Brain microvascular endothelial cell (primary cell): ENCODE measurements around the gene CYS1.

Source experiments
- DNase-seq: peaks from one replicate; pipeline ENCODE4 v3.0.0-alpha.2; 2020
- H3K27ac ChIP-seq: fragments of 250-450 bp; sonication (Bioruptor Pico); 2 replicates; pipeline ENCODE4 v1.5.1; 2020; ENCODE audit warnings: mild to moderate bottlenecking, moderate library complexity
- H3K27me3 ChIP-seq: fragments of 250-450 bp; sonication (Bioruptor Pico); replicated peaks from 2 replicates; pipeline ENCODE4 v1.5.1; 2020; ENCODE audit warnings: mild to moderate bottlenecking
- H3K36me3 ChIP-seq: fragments of 250-450 bp; sonication (Bioruptor Pico); replicated peaks from 2 replicates; pipeline ENCODE4 v1.5.1; 2020; ENCODE audit warnings: mild to moderate bottlenecking
- H3K4me3 ChIP-seq: 2 replicates; pipeline ENCODE4 v1.5.1; 2011; ENCODE audit warnings: low read depth, mild to moderate bottlenecking, control low read depth, low read length, moderate library complexity
- in situ Hi-C: cut with HindIII; loops from 2 replicates; pipeline ENCODE4 v1.10.0; 2017; ENCODE audit warnings: low sequenced_read_pairs, low pct_ligation_motif_present
- TF ChIP-seq, protein P1 (sequence below): IDR thresholded peaks from 2 replicates; pipeline ENCODE4 v1.5.1; 2011; ENCODE audit warnings: low read depth, mild to moderate bottlenecking, moderate library complexity, low read length, control low read depth, inconsistent platforms; ENCODE audit errors: missing control alignments

CYS1 gene

DNA sequence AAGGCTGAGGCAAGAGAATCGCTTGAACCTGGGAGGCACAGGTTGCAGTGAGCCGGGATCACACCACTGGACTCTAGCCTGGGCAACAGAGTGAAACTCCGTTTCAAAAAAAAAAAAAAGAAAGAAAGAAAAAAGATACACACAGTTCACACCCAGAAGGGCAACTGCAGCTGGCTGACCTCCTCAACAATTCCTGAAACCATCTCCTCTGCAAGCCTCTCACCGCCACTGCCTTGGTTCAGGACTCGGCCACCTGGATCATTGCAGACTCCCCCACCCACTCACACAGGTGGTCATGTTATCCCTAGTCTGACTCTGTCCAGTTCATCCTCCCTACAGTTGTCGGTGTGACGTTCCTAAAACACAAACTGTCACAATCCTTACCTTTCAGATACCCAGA, 2.2 kb downstream of the CYS1 start:
- in situ Hi-C loops: no loop called here
- TF ChIP-seq, protein P1, sequence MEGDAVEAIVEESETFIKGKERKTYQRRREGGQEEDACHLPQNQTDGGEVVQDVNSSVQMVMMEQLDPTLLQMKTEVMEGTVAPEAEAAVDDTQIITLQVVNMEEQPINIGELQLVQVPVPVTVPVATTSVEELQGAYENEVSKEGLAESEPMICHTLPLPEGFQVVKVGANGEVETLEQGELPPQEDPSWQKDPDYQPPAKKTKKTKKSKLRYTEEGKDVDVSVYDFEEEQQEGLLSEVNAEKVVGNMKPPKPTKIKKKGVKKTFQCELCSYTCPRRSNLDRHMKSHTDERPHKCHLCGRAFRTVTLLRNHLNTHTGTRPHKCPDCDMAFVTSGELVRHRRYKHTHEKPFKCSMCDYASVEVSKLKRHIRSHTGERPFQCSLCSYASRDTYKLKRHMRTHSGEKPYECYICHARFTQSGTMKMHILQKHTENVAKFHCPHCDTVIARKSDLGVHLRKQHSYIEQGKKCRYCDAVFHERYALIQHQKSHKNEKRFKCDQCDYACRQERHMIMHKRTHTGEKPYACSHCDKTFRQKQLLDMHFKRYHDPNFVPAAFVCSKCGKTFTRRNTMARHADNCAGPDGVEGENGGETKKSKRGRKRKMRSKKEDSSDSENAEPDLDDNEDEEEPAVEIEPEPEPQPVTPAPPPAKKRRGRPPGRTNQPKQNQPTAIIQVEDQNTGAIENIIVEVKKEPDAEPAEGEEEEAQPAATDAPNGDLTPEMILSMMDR: no peak
- no peak overlapping the region for H3K27ac ChIP-seq
- H3K36me3 ChIP-seq: no peaks in the 10 kb centered on the region
- H3K27me3 ChIP-seq: peaks cover 41% of the 10 kb centered on the region
- no peak for DNase-seq
- H3K4me3 ChIP-seq: no peak overlapping the region

DNA sequence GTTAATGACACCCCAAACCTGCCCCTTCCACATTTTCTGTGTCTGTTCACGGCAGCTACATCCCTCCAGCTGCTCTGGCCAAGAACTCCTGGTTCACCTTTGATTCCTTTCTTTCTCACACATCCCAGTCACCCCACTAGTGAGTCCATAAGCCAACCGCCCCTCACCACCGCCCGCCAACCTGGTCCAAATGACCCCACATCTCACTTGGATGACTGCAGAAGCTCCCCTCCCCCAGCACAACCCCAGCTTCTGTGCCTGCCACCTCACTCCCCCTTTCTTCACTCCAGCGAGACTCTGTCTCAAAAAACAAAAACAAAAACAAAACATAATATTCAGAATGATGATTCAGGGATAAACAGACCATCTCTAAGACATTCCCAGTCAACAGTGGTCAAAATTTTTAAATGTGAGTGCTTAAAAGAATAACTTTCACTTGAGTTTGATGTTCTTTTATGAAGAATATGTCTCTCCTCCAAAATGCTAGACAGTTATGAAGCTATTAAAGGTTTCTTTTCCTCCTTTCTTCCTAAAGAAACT, 3.2 kb downstream of the CYS1 start:
- Histone ChIP-seq H3K27ac (no peak overlapping the region), H3K36me3 (no peaks in the 10 kb centered on the region), H3K4me3 (no peak overlapping the region), H3K27me3 (peaks cover 35% of the 10 kb centered on the region)
- TF ChIP-seq, protein P1: no peak
- no peak for DNase-seq
- in situ Hi-C loops: no loop called here

DNA sequence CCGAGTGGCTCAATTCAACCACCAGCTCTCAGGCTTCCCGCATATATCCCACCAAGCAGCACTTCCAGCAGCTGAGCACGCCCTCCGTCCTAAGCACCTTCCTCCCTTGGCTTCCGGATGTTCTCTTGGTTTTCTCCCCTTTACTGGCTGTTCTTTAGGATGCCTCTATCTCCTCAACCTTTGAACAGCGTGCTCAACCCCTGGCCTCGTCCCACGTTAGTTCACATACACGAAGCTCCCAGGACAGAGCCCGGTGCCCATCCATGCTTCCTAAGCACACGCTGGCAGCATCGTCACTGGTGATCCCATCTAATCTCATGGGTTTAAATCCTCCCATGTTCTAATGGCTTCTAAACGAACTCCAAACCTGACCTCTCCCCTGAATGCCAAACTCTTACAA, 3.7 kb downstream of the CYS1 start:
- H3K36me3 ChIP-seq: no peaks in the 10 kb centered on the region
- in situ Hi-C loops: no loop called here
- H3K27me3 ChIP-seq: peaks cover 35% of the 10 kb centered on the region

DNA sequence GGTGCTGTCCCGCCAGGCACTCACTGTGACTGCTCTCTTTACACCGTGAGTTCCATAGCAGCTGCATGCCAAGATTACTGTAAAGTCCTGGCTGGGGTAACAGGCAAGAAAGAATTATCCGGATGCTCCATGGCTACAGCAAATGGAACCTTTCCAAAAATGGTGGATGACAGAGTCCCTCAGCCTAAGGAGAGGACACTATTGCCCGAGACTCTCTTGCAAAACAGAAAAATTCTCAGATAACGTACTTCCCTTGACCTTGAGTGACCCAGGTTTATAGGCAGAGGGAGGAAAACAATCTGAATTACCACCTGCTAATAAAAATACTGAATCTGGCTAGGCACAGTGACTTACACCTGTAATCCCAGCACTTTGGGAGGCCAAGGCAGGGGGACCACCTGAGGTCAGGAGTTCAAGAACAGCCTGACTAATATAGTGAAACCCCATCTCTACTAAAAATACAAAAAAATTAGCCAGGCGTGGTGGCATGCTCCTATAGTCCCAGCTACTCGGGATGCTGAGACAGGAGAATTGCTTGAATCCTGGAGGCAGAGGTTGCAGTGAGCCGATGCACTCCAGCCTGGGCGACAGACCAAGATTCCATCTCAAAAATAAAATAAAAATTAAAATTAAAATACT, 4.5 kb downstream of the CYS1 start:
- no peak overlapping the region for H3K4me3 ChIP-seq
- H3K36me3 ChIP-seq: no peaks in the 10 kb centered on the region
- TF ChIP-seq, protein P1: no peak

More for the DNA sequence above, 3.7 kb downstream of the CYS1 start:
- TF ChIP-seq, protein P1: no peak
- H3K27ac ChIP-seq: no peak overlapping the region
- no peak overlapping the region for H3K4me3 ChIP-seq
- DNase-seq: no peak

DNA sequence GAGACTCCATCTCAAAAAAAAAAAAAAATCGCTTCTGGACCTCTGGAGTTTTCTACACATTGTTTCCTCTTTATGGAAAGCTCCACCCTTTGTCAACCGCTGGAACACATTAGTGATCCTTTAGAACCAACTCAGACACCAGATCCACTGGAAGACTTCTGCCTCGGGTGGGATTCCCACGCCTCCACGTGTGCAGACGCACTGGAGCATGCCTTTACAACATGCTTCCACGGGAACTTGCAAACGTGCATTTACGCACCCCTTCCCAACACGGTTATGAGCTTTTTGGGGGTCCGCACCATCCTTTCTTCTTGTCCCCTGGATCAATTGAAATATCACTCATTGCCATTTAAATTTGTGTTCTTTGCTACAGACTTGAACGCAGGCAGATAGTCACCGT, 5.1 kb downstream of the CYS1 start:
- H3K27me3 ChIP-seq: peaks cover 26% of the 10 kb centered on the region
- H3K36me3 ChIP-seq: no peaks in the 10 kb centered on the region
- no peak overlapping the region for H3K27ac ChIP-seq
- TF ChIP-seq, protein P1: no peak
- DNase-seq: no peak
- no peak overlapping the region for H3K4me3 ChIP-seq
- in situ Hi-C loops: no loop called here

More for the DNA sequence above, 4.5 kb downstream of the CYS1 start:
- in situ Hi-C loops: no loop called here
- Histone ChIP-seq H3K27me3 (peaks cover 29% of the 10 kb centered on the region), H3K27ac (no peak overlapping the region)
- DNase-seq: no peak

DNA sequence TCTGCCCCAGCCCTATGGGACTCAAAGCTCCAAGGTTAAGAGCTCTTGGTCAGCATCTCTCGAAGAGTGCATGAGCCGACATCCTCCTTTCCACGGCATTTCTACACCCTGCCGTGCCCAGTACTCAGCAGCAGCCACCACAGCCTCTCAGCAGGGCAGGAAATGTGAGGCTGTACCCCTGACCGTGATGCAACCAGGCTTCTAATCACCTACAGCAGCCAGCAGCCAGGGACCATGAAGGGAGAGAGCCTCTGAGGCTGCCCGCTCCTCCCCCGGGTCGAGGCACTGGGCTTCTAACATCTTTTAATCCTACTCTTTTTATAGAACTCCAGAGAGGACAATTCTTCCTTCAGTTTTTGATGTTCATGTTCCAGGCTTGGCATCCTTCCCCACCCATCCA, 6.5 kb downstream of the CYS1 start:
- H3K36me3 ChIP-seq: no peaks in the 10 kb centered on the region
- in situ Hi-C loops: no loop called here
- peaks cover 26% of the 10 kb centered on the region for H3K27me3 ChIP-seq
- no peak overlapping the region for H3K27ac ChIP-seq
- TF ChIP-seq, protein P1: no peak
- no peak overlapping the region for H3K4me3 ChIP-seq
- DNase-seq: no peak
